ENCODE data around the gene GNAT1. TPM values are rescaled to one million over a fixed set of nuclear protein-coding genes. Genes with fewer than 3 reads are reported as not detected.

The GNAT1 gene
- total and polyA plus RNA-seq, 2 of the 13 experiments (the other 11 are each of a cell fraction or from before 2014, with no cell fraction given): 0.15 TPM; not detected in 1

DNA sequence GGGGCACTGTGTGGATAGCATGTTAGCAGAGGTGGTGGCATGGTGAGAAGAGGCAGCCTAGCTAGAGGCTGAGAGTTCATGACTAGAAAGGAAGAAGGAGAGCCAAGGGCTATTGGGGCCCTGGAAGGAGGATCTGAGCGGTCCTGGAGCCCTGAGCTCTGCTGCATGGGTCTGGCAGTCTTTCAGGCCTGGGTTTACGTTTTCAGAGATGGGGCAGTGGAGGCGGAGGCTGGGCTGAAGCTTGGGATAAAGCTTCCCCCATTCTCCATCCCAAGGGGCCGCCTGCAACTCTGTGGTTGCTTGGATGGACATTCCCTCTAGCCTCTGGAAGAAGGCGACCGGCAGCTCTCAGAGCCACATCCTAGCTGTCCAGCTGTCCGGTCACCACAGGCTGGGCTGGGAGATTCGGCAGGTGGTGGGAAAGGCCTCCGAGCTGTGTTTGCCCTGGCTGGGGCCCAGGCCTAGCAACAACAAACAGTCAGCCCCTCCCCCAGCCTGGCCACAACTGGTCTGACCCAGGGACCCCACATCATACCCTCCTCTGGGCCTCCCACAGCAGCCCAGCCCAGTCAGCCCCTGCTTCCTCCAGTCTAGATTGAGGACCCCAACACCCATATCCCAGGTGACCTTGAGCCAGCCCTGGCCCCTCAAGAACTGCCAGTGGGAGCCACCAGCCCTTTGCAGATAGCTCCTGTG lies 11.9 kb downstream of the GNAT1 start (continued):
- TF ChIP-seq, protein P1, sequence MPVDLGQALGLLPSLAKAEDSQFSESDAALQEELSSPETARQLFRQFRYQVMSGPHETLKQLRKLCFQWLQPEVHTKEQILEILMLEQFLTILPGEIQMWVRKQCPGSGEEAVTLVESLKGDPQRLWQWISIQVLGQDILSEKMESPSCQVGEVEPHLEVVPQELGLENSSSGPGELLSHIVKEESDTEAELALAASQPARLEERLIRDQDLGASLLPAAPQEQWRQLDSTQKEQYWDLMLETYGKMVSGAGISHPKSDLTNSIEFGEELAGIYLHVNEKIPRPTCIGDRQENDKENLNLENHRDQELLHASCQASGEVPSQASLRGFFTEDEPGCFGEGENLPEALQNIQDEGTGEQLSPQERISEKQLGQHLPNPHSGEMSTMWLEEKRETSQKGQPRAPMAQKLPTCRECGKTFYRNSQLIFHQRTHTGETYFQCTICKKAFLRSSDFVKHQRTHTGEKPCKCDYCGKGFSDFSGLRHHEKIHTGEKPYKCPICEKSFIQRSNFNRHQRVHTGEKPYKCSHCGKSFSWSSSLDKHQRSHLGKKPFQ (CRISPR knock-in tag; IDR thresholded peaks at IDR 0.05; ENCODE audit: insufficient replicate concordance): no peak
- TF ChIP-seq, protein P2, sequence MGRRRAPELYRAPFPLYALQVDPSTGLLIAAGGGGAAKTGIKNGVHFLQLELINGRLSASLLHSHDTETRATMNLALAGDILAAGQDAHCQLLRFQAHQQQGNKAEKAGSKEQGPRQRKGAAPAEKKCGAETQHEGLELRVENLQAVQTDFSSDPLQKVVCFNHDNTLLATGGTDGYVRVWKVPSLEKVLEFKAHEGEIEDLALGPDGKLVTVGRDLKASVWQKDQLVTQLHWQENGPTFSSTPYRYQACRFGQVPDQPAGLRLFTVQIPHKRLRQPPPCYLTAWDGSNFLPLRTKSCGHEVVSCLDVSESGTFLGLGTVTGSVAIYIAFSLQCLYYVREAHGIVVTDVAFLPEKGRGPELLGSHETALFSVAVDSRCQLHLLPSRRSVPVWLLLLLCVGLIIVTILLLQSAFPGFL (CRISPR knock-in tag; IDR thresholded peaks at IDR 0.05): no peak
- TF ChIP-seq DMAP1 (CRISPR knock-in tag; IDR thresholded peaks at IDR 0.05): 0 out of 2 replicates have a peak, but pooled peaks have one; percentile 30
- TF ChIP-seq ZNF350 (CRISPR knock-in tag; IDR thresholded peaks at IDR 0.05; ENCODE audit: borderline replicate concordance, low read depth): 0 out of 2 replicates have a peak, but pooled peaks have one; percentile 8
- TF ChIP-seq, protein P3, sequence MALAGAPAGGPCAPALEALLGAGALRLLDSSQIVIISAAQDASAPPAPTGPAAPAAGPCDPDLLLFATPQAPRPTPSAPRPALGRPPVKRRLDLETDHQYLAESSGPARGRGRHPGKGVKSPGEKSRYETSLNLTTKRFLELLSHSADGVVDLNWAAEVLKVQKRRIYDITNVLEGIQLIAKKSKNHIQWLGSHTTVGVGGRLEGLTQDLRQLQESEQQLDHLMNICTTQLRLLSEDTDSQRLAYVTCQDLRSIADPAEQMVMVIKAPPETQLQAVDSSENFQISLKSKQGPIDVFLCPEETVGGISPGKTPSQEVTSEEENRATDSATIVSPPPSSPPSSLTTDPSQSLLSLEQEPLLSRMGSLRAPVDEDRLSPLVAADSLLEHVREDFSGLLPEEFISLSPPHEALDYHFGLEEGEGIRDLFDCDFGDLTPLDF (CRISPR knock-in tag; IDR thresholded peaks at IDR 0.05): no peak
- TF ChIP-seq MAFF (IDR thresholded peaks at IDR 0.05; ENCODE audit: low read depth, low read length): no peak
- peak; percentile 48; the same call in 1 of the 2 replicates for TF ChIP-seq KDM5B (CRISPR knock-in tag; IDR thresholded peaks at IDR 0.05; ENCODE audit: borderline replicate concordance)
- TF ChIP-seq ZNF562 (CRISPR knock-in tag; IDR thresholded peaks at IDR 0.05; ENCODE audit: borderline replicate concordance): no peak
- no peak for TF ChIP-seq RFXANK (CRISPR knock-in tag; IDR thresholded peaks at IDR 0.05)
- 0 out of 2 replicates have a peak, but pooled peaks have one; percentile 23 for TF ChIP-seq RNF2 (conservative IDR thresholded peaks at IDR 0.05; ENCODE audit: low read depth)
- TF ChIP-seq PPARG (CRISPR knock-in tag; conservative IDR thresholded peaks at IDR 0.05): no peak
- TF ChIP-seq ZFP82 (CRISPR knock-in tag; IDR thresholded peaks at IDR 0.05; ENCODE audit: borderline replicate concordance): no peak
- peak in 1 of 2 experiments; percentile 71; a peak in 2 of 4 replicates for TF ChIP-seq EP300 (IDR thresholded peaks at IDR 0.05; ENCODE audit: low read depth in 2 of 2, low read length in 2 of 2)
- TF ChIP-seq EP300 (CRISPR knock-in tag; IDR thresholded peaks at IDR 0.05; ENCODE audit: borderline replicate concordance): peak; percentile 90
- no peak for TF ChIP-seq TRIM22 (IDR thresholded peaks at IDR 0.05)
- no peak for TF ChIP-seq NONO (IDR thresholded peaks at IDR 0.05)
- TF ChIP-seq NONO (CRISPR knock-in tag; conservative IDR thresholded peaks at IDR 0.05): 0 out of 2 replicates have a peak, but pooled peaks have one; percentile 49
- no peak for TF ChIP-seq HNRNPUL1 (IDR thresholded peaks at IDR 0.05; ENCODE audit: low read depth, low read length)
- TF ChIP-seq RCOR2 (CRISPR knock-in tag; IDR thresholded peaks at IDR 0.05): no peak
- no peak for TF ChIP-seq ZEB1 (IDR thresholded peaks at IDR 0.05; ENCODE audit: insufficient replicate concordance, low read depth)
- peak; percentile 81; the same call in 1 of the 2 replicates for TF ChIP-seq ZNF670 (CRISPR knock-in tag; IDR thresholded peaks at IDR 0.05; ENCODE audit: borderline replicate concordance)
- TF ChIP-seq TMF1 (CRISPR knock-in tag; IDR thresholded peaks at IDR 0.05; ENCODE audit: low read depth): no peak; the same call in 1 of the 2 replicates
- TF ChIP-seq, protein P4, sequence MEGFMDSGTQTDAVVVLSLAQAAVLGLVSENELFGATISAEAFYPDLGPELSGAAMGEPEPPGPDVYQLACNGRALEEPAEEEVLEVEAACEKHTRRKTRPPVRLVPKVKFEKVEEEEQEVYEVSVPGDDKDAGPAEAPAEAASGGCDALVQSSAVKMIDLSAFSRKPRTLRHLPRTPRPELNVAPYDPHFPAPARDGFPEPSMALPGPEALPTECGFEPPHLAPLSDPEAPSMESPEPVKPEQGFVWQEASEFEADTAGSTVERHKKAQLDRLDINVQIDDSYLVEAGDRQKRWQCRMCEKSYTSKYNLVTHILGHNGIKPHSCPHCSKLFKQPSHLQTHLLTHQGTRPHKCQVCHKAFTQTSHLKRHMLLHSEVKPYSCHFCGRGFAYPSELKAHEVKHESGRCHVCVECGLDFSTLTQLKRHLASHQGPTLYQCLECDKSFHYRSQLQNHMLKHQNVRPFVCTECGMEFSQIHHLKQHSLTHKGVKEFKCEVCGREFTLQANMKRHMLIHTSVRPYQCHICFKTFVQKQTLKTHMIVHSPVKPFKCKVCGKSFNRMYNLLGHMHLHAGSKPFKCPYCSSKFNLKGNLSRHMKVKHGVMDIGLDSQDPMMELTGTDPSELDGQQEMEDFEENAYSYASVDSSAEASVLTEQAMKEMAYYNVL (CRISPR knock-in tag; IDR thresholded peaks at IDR 0.05; ENCODE audit: borderline replicate concordance): 0 out of 2 replicates have a peak, but pooled peaks have one; percentile 36

Data from HepG2 (cell line).